ENCODE measurements around the gene SAMSN1.

- TF ChIP-seq CTCF (IDR thresholded peaks at IDR 0.05) (no peak), POLR2A (IDR thresholded peaks at IDR 0.05) (no peak)
These were observed 26.2 kb upstream of the SAMSN1 start for GRCh38 chr21:14572204-14572780.

Measured in body of pancreas (tissue), 4 donors.